ENCODE results near the gene HDLBP. TPM values are rescaled to one million over a fixed set of nuclear protein-coding genes. Genes with fewer than 3 reads are reported as not detected.

The HDLBP gene
- total RNA-seq, 4 donors from 2014 or later = 239 to 310 (median 273) TPM

- DNase-seq = no peak
These were observed 126.9 kb downstream of the HDLBP start, which contains the start of gene ANO7 for GRCh38 chr2:241188361-241189092. ANO7 (plus strand) TSS chr2:241188677; CDS start chr2:241190064, 1,387 bp downstream.

DNA sequence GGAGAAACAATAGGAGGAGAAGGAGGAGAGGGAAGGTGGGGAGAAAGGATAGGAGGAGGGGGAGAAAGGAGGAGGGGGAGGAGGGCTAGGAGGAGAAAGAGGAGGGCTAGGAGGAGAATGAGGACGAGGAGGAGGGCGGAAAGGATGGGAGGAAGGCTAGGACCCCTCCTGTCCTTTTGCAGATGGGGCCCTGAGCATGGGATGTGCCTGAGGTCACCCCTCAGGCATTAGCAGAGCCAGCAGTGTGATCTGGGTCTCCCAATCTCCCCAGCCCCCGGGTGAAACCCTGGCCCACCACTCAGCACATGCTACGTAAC lies 127.6 kb downstream of the HDLBP start:
- H3K27ac ChIP-seq = no peak overlapping the region

More at GRCh38 chr2:241188361-241189092, 126.9 kb downstream of the HDLBP start, which contains the start of gene ANO7:
- no peak within 1 kb of the TSS for H3K27ac ChIP-seq
- H3K36me3 ChIP-seq = peaks cover 0 to 7% (median 0%) of the 10 kb centered on the region in 3 donors
- peak within 1 kb of the TSS in 1 of 4 donors; percentile 13 for H3K4me3 ChIP-seq
- peaks cover 0 to 22% (median 0%) of the 10 kb centered on the region in 4 donors for H3K27me3 ChIP-seq
- intact Hi-C loops (cut with DNase I) = no loop called here
- no peak for TF ChIP-seq POLR2A (IDR thresholded peaks at IDR 0.05)
- TF ChIP-seq, protein P1, sequence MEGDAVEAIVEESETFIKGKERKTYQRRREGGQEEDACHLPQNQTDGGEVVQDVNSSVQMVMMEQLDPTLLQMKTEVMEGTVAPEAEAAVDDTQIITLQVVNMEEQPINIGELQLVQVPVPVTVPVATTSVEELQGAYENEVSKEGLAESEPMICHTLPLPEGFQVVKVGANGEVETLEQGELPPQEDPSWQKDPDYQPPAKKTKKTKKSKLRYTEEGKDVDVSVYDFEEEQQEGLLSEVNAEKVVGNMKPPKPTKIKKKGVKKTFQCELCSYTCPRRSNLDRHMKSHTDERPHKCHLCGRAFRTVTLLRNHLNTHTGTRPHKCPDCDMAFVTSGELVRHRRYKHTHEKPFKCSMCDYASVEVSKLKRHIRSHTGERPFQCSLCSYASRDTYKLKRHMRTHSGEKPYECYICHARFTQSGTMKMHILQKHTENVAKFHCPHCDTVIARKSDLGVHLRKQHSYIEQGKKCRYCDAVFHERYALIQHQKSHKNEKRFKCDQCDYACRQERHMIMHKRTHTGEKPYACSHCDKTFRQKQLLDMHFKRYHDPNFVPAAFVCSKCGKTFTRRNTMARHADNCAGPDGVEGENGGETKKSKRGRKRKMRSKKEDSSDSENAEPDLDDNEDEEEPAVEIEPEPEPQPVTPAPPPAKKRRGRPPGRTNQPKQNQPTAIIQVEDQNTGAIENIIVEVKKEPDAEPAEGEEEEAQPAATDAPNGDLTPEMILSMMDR (IDR thresholded peaks at IDR 0.05) = no peak
- 40 to 52% methylated on average over 1 to 7 of the region's 21 CpGs for WGBS, 2 donors
- H3K9me3 ChIP-seq = no peaks in the 10 kb centered on the region
- peaks cover 0 to 9% (median 8%) of the 10 kb centered on the region in 3 donors for H3K4me1 ChIP-seq

DNA sequence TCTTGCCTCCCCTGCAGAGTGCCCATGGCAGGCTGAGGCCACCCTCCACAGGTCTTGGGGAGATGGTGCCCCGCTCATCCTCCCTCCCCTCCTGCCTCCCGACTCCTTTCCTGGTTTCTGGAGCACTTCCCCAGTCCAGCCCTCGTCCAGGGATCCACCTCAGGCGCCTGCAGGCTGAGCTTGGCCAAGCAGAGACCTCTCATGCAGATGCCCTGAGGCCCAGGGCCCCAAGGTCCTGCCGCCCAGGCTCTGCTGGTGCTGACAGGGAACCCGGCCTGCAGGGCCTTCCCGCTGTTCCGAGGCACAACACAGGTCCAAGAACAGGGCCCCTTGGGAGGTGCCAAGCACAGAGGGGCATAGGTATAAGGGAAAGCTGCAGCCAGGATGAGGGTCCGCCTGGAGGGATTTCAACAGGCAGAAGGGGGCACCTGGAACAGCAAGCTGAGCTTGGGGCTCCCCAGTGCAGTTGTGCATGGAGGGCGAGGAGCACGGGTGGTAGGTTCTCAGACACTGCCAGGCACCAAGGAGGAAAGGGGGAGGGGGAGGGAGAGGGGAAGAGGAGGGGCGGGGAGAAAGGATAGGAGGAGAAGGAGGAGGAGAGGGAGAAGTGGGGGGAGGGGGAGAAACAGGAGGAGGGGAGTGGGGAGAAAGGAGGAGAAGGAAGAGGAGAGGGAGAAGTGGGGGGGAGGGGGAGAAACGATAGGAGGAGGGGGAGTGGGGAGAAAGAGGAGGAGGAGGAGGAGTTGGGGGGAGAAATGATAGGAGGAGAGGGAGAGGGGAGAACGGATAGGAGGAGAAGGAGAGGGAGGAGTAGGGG lies 128.2 kb downstream of the HDLBP start:
- Histone ChIP-seq H3K4me3 (no peak overlapping the region), H3K36me3 (peaks cover 0 to 19% (median 10%) of the 10 kb centered on the region in 3 donors), H3K27ac (no peak overlapping the region), H3K27me3 (peaks cover 0 to 22% (median 0%) of the 10 kb centered on the region in 4 donors), H3K4me1 (peaks cover 0 to 9% (median 8%) of the 10 kb centered on the region in 3 donors), H3K9me3 (no peaks in the 10 kb centered on the region)
- DNase-seq = no peak
- intact Hi-C loops (cut with DNase I) = no loop called here
- no peak for TF ChIP-seq POLR2A (IDR thresholded peaks at IDR 0.05)
- TF ChIP-seq, protein P1 (IDR thresholded peaks at IDR 0.05) = no peak
- WGBS, 2 donors = 46 to 64% methylated on average over 2 to 6 of the region's 14 CpGs

More for the DNA sequence above, 127.6 kb downstream of the HDLBP start:
- no peak overlapping the region for H3K4me3 ChIP-seq
- TF ChIP-seq POLR2A (IDR thresholded peaks at IDR 0.05) = no peak
- TF ChIP-seq, protein P1 (IDR thresholded peaks at IDR 0.05) = no peak
- intact Hi-C loops (cut with DNase I) = no loop called here
- no peak for DNase-seq
- no peaks in the 10 kb centered on the region for H3K9me3 ChIP-seq
- peaks cover 0 to 9% (median 8%) of the 10 kb centered on the region in 3 donors for H3K4me1 ChIP-seq
- H3K27me3 ChIP-seq = peaks cover 0 to 22% (median 0%) of the 10 kb centered on the region in 4 donors
- 53 to 78% methylated on average over 3 to 4 of the region's 4 CpGs for WGBS, 2 donors
- H3K36me3 ChIP-seq = peaks cover 0 to 13% (median 6%) of the 10 kb centered on the region in 3 donors

DNA sequence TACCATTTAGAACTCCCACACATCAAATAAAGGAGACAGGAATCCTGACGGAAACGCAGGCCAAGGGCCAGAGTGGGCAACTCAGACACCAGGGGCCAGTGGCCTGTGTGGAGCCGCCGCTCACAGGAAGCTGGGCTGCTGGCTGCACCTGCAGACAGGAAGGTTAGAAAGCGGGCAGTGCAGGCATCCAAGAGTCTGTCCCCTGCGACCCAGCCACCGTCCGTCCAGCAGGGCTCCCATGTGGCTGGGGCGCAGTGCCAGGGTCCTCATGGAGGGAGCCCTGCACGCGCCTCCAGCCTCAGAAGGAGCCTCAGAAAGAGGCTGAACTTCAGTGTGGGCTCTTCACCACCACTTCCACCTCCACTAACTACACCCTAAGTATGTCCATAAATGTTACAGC lies 129.5 kb downstream of the HDLBP start:
- Histone ChIP-seq H3K27me3 (peaks cover 0 to 22% (median 0%) of the 10 kb centered on the region in 4 donors), H3K27ac (no peak overlapping the region), H3K4me3 (no peak overlapping the region), H3K9me3 (no peaks in the 10 kb centered on the region), H3K36me3 (peaks cover 0 to 32% (median 10%) of the 10 kb centered on the region in 3 donors), H3K4me1 (peaks cover 0 to 9% (median 8%) of the 10 kb centered on the region in 3 donors)
- WGBS, 2 donors = 68 to 85% methylated on average over 3 to 5 of the region's 11 CpGs
- intact Hi-C loops (cut with DNase I) = no loop called here
- no peak for DNase-seq
- TF ChIP-seq POLR2A (IDR thresholded peaks at IDR 0.05) = no peak
- TF ChIP-seq, protein P1 (IDR thresholded peaks at IDR 0.05) = no peak
